Liver (tissue), 9 donors: ENCODE results near the gene CREBL2. TPM values are rescaled to one million over a fixed set of nuclear protein-coding genes. Genes with fewer than 3 reads are reported as not detected.

Experiments
- DNase-seq: peaks from one replicate; pipeline ENCODE4 v3.0.0-alpha.2; 2017; ENCODE audit warnings: low spot score
- H3K27ac ChIP-seq, 2 donors: one replicate each; pipeline ENCODE4 v1.7.0; 2013; ENCODE audit warnings: inconsistent platforms in 2 of 2, low read length in 2 of 2, control low read depth in 1 of 2, low read depth in 1 of 2, mild to moderate bottlenecking in 1 of 2
- H3K27me3 ChIP-seq, 4 donors: one replicate each; pipeline versions ENCODE4 v1.6.1 to v1.7.0; 2013; ENCODE audit warnings: low read length in 3 of 4, inconsistent platforms in 1 of 4, mild to moderate bottlenecking in 1 of 4, moderate library complexity in 1 of 4; ENCODE audit not compliant: control insufficient read depth in 4 of 4, insufficient read depth in 4 of 4
- H3K36me3 ChIP-seq, 4 donors: one replicate each; pipeline versions ENCODE4 v1.6.1 to v1.7.0; 2013; ENCODE audit warnings: low read length in 3 of 4, mild to moderate bottlenecking in 3 of 4, low read depth in 1 of 4, moderate library complexity in 1 of 4; ENCODE audit not compliant: control insufficient read depth in 4 of 4, insufficient read depth in 3 of 4
- H3K4me1 ChIP-seq, 4 donors: one replicate each; pipeline versions ENCODE4 v1.6.1 to v1.7.0; 2013; ENCODE audit warnings: low read length in 3 of 4, mild to moderate bottlenecking in 3 of 4, moderate library complexity in 1 of 4; ENCODE audit not compliant: control insufficient read depth in 4 of 4, insufficient read depth in 4 of 4
- H3K4me3 ChIP-seq, 3 donors: one replicate each; pipeline versions ENCODE4 v1.6.1 to v1.7.0; 2013; ENCODE audit warnings: low read length in 3 of 3, control low read depth in 1 of 3, low read depth in 1 of 3, mild to moderate bottlenecking in 1 of 3
- H3K9ac ChIP-seq, 2 donors: one replicate each; pipeline ENCODE4 v1.7.0; 2013; ENCODE audit warnings: low read length in 2 of 2, mild to moderate bottlenecking in 2 of 2, moderate library complexity in 2 of 2, control low read depth in 1 of 2, low read depth in 1 of 2
- H3K9me3 ChIP-seq, 4 donors: one replicate each; pipeline versions ENCODE4 v1.6.1 to v1.7.0; 2013; ENCODE audit warnings: low read length in 3 of 4; ENCODE audit not compliant: control insufficient read depth in 4 of 4
- EGR1 ChIP-seq, 2 donors: IDR thresholded peaks; 2 replicates each; pipeline ENCODE4 v1.6.1; 2016 to 2018; ENCODE audit warnings: antibody characterized with exemption in 2 of 2, low read depth in 2 of 2
- FOXA1 ChIP-seq: IDR thresholded peaks from 2 replicates; pipeline ENCODE4 v1.6.1; 2016; ENCODE audit warnings: antibody characterized with exemption
- FOXA2 ChIP-seq: IDR thresholded peaks from 2 replicates; pipeline ENCODE4 v1.6.1; 2016; ENCODE audit warnings: antibody characterized with exemption
- GABPA ChIP-seq, 2 donors: IDR thresholded peaks in 1 of 2; conservative IDR thresholded peaks in 1 of 2; 2 replicates each; pipeline ENCODE4 v1.6.1; 2016; ENCODE audit warnings: antibody characterized with exemption in 2 of 2, mild to moderate bottlenecking in 1 of 2, moderate library complexity in 1 of 2
- HNF4A ChIP-seq, 2 donors: conservative IDR thresholded peaks; 2 replicates each; pipeline ENCODE4 v1.6.1; 2016; ENCODE audit warnings: antibody characterized with exemption in 2 of 2, mild to moderate bottlenecking in 2 of 2
- HNF4G ChIP-seq: IDR thresholded peaks from 2 replicates; pipeline ENCODE4 v1.6.1; 2016; ENCODE audit warnings: antibody characterized with exemption
- JUND ChIP-seq, 2 donors: IDR thresholded peaks; 2 replicates each; pipeline ENCODE4 v1.6.1; 2016; ENCODE audit warnings: antibody characterized with exemption in 2 of 2
- NR2F2 ChIP-seq: IDR thresholded peaks from 2 replicates; pipeline ENCODE4 v1.6.1; 2016; ENCODE audit warnings: antibody characterized with exemption
- RAD21 ChIP-seq, 2 donors: IDR thresholded peaks; 2 replicates each; pipeline ENCODE4 v1.6.1; 2016; ENCODE audit warnings: antibody characterized with exemption in 2 of 2, mild to moderate bottlenecking in 2 of 2
- RXRA ChIP-seq, 2 donors: IDR thresholded peaks; 2 replicates each; pipeline ENCODE4 v1.6.1; 2017 to 2018; ENCODE audit warnings: antibody characterized with exemption in 2 of 2, mild to moderate bottlenecking in 1 of 2
- SP1 ChIP-seq: IDR thresholded peaks from 2 replicates; pipeline ENCODE4 v1.6.1; 2018; ENCODE audit warnings: antibody characterized with exemption, mild to moderate bottlenecking
- TAF1 ChIP-seq: conservative IDR thresholded peaks from 2 replicates; pipeline ENCODE4 v1.6.1; 2016; ENCODE audit warnings: antibody characterized with exemption, mild to moderate bottlenecking
- YY1 ChIP-seq: IDR thresholded peaks from 2 replicates; pipeline ENCODE4 v1.6.1; 2016; ENCODE audit warnings: antibody characterized with exemption, mild to moderate bottlenecking
- WGBS: extraction: QIAGEN DNeasy Blood & Tissue Kit; methylation state at CpG from one replicate; pipeline ENCODE4 v1.1.7; 2013; 5-methylcytosine and 5-hydroxymethylcytosine counted together
- polyA plus RNA-seq, 2 donors: library from polyadenylated mRNA; stranded (reverse) in 1 of 2; unstranded in 1 of 2; fragments of 200-250 nt in 1 of 2; fragments of >200 nt in 1 of 2; fragmentation: Nextera tagmentation in 1 of 2; extraction: Ambion mirVana in 1 of 2; gene quantifications; one replicate each; pipeline versions ENCODE4 v1.2.1 to v1.2.3, GENCODE V29; 2013 to 2015
- total RNA-seq, 2 donors: library from RNA; depleted of rRNA; stranded (reverse); fragments of >200 nt; gene quantifications; one replicate each; pipeline ENCODE4 v1.2.3, GENCODE V29; 2014
- TF ChIP-seq, protein P1 (sequence below): IDR thresholded peaks from 2 replicates; pipeline ENCODE4 v1.6.1; 2016; ENCODE audit warnings: antibody characterized with exemption
- TF ChIP-seq, protein P2 (sequence below): IDR thresholded peaks from 2 replicates; pipeline ENCODE4 v1.6.1; 2016; ENCODE audit warnings: antibody characterized with exemption
- TF ChIP-seq, protein P3 (sequence below): IDR thresholded peaks from 2 replicates; pipeline ENCODE4 v1.6.1; 2016; ENCODE audit warnings: antibody characterized with exemption
- TF ChIP-seq, protein P4 (sequence below): fragments of 150-350 bp; IDR thresholded peaks from 2 replicates; pipeline ENCODE4 v1.5.1; 2017; ENCODE audit warnings: improper control_type of control experiment, low read depth, low read length; ENCODE audit not compliant: missing input control
- TF ChIP-seq, protein P5 (sequence below): IDR thresholded peaks from 2 replicates; pipeline ENCODE4 v1.6.1; 2016; ENCODE audit warnings: antibody characterized with exemption, mild to moderate bottlenecking
- donor health status: healthy.
- donor health status: healthy.
- donor health status: healthy.
- donor health status: healthy.
- donor health status: healthy.

Gene CREBL2
- total and polyA plus RNA-seq, 4 donors: 14.6 to 27.4 (median 19.0) TPM

DNA sequence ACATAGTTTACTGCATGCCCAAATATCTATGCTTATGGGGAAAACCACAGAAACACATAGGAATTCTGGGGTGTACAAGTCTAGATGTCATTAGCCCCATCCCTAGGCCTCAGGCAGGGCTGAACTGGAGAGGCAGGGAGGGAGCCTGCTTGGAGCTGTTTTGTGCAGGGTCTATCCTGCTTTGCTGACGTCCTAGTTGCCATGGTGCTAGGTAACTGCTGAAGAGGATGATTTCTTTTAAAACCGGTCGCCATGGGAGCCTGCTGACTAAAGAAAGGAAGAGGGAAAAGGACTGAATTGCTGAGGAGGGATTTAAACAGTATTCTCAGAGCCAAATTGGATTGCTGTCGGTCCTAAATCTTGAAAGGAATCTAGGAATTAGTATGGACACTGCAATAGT is 73.6 kb downstream of the CREBL2 start:
- H3K4me3 ChIP-seq: no peak overlapping the region
- no peak for DNase-seq
- H3K9ac ChIP-seq: no peak overlapping the region
- no peak for TF ChIP-seq HNF4A (conservative IDR thresholded peaks at IDR 0.05)
- no peak for TF ChIP-seq NR2F2
- no peak for TF ChIP-seq SP1
- TF ChIP-seq JUND (IDR thresholded peaks at IDR 0.05): no peak
- TF ChIP-seq, protein P1, sequence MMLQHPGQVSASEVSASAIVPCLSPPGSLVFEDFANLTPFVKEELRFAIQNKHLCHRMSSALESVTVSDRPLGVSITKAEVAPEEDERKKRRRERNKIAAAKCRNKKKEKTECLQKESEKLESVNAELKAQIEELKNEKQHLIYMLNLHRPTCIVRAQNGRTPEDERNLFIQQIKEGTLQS: no peak
- TF ChIP-seq EGR1 (IDR thresholded peaks at IDR 0.05; ENCODE audit: low read depth in 2 of 2): no peak
- TF ChIP-seq, protein P2, sequence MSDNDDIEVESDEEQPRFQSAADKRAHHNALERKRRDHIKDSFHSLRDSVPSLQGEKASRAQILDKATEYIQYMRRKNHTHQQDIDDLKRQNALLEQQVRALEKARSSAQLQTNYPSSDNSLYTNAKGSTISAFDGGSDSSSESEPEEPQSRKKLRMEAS: no peak
- 73% methylated on average over 4 of the region's 4 CpGs for WGBS
- H3K9me3 ChIP-seq: no peaks in the 10 kb centered on the region
- H3K4me1 ChIP-seq: peaks cover 0 to 5% (median 0%) of the 10 kb centered on the region in 4 donors
- H3K36me3 ChIP-seq: no peaks in the 10 kb centered on the region
- H3K27me3 ChIP-seq: peaks cover 0 to 2% (median 0%) of the 10 kb centered on the region in 4 donors
- H3K27ac ChIP-seq: no peak overlapping the region

DNA sequence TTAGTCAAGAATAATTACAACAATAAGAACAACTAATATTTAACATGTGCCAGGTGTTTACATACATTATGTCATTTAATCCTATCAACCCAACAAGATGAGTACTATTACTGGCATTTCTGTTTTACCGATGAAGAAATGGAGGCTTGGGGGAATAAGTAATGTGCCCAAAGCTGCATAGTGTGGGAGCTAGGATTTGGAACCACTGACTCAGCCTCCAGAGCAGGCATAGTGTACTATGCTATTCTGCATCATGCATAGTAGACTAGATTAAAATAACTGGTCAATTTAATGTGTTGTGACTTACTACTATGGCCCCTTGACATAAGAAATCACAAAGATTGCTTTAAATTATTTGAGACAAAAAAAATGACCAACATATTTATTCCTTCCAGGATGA is 74.8 kb downstream of the CREBL2 start:
- peaks cover 0 to 5% (median 0%) of the 10 kb centered on the region in 4 donors for H3K4me1 ChIP-seq
- peaks cover 0 to 2% (median 0%) of the 10 kb centered on the region in 4 donors for H3K27me3 ChIP-seq
- H3K9me3 ChIP-seq: no peaks in the 10 kb centered on the region
- DNase-seq: no peak
- 100% methylated on average over 1 of the region's 1 CpG for WGBS
- TF ChIP-seq TAF1 (no peak), RXRA (IDR thresholded peaks at IDR 0.05) (no peak), GABPA (IDR thresholded peaks at IDR 0.05 in 1 of 2, conservative IDR thresholded peaks at IDR 0.05 in 1 of 2) (no peak), SP1 (no peak), YY1 (no peak), FOXA1 (no peak), RAD21 (IDR thresholded peaks at IDR 0.05) (no peak), NR2F2 (no peak), HNF4A (conservative IDR thresholded peaks at IDR 0.05) (no peak), HNF4G (no peak), FOXA2 (no peak), EGR1 (IDR thresholded peaks at IDR 0.05; ENCODE audit: low read depth in 2 of 2) (no peak), JUND (IDR thresholded peaks at IDR 0.05) (no peak)
- TF ChIP-seq, protein P3, sequence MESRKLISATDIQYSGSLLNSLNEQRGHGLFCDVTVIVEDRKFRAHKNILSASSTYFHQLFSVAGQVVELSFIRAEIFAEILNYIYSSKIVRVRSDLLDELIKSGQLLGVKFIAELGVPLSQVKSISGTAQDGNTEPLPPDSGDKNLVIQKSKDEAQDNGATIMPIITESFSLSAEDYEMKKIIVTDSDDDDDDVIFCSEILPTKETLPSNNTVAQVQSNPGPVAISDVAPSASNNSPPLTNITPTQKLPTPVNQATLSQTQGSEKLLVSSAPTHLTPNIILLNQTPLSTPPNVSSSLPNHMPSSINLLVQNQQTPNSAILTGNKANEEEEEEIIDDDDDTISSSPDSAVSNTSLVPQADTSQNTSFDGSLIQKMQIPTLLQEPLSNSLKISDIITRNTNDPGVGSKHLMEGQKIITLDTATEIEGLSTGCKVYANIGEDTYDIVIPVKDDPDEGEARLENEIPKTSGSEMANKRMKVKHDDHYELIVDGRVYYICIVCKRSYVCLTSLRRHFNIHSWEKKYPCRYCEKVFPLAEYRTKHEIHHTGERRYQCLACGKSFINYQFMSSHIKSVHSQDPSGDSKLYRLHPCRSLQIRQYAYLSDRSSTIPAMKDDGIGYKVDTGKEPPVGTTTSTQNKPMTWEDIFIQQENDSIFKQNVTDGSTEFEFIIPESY: no peak
- TF ChIP-seq, protein P4, sequence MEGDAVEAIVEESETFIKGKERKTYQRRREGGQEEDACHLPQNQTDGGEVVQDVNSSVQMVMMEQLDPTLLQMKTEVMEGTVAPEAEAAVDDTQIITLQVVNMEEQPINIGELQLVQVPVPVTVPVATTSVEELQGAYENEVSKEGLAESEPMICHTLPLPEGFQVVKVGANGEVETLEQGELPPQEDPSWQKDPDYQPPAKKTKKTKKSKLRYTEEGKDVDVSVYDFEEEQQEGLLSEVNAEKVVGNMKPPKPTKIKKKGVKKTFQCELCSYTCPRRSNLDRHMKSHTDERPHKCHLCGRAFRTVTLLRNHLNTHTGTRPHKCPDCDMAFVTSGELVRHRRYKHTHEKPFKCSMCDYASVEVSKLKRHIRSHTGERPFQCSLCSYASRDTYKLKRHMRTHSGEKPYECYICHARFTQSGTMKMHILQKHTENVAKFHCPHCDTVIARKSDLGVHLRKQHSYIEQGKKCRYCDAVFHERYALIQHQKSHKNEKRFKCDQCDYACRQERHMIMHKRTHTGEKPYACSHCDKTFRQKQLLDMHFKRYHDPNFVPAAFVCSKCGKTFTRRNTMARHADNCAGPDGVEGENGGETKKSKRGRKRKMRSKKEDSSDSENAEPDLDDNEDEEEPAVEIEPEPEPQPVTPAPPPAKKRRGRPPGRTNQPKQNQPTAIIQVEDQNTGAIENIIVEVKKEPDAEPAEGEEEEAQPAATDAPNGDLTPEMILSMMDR: no peak
- TF ChIP-seq, protein P1: no peak
- TF ChIP-seq, protein P2: no peak
- TF ChIP-seq, protein P5, sequence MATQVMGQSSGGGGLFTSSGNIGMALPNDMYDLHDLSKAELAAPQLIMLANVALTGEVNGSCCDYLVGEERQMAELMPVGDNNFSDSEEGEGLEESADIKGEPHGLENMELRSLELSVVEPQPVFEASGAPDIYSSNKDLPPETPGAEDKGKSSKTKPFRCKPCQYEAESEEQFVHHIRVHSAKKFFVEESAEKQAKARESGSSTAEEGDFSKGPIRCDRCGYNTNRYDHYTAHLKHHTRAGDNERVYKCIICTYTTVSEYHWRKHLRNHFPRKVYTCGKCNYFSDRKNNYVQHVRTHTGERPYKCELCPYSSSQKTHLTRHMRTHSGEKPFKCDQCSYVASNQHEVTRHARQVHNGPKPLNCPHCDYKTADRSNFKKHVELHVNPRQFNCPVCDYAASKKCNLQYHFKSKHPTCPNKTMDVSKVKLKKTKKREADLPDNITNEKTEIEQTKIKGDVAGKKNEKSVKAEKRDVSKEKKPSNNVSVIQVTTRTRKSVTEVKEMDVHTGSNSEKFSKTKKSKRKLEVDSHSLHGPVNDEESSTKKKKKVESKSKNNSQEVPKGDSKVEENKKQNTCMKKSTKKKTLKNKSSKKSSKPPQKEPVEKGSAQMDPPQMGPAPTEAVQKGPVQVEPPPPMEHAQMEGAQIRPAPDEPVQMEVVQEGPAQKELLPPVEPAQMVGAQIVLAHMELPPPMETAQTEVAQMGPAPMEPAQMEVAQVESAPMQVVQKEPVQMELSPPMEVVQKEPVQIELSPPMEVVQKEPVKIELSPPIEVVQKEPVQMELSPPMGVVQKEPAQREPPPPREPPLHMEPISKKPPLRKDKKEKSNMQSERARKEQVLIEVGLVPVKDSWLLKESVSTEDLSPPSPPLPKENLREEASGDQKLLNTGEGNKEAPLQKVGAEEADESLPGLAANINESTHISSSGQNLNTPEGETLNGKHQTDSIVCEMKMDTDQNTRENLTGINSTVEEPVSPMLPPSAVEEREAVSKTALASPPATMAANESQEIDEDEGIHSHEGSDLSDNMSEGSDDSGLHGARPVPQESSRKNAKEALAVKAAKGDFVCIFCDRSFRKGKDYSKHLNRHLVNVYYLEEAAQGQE: no peak
- H3K9ac ChIP-seq: no peak overlapping the region
- no peak overlapping the region for H3K27ac ChIP-seq
- H3K36me3 ChIP-seq: no peaks in the 10 kb centered on the region
- no peak overlapping the region for H3K4me3 ChIP-seq
